GM19043 (cell line): ENCODE data around the gene NEDD4L.
"Not testable (repeated sequence)": the region's sequence is repeated elsewhere in the genome, so short reads cannot be mapped to it uniquely, and the experiment has no call there.

ENCODE experiments used
- ATAC-seq: cut with Tn5 transposase; IDR thresholded peaks from one replicate; pipeline ENCODE4 v1.9.1; 2021; ENCODE audit warnings: low read depth; ENCODE audit not compliant: unreplicated experiment

Gene NEDD4L

DNA sequence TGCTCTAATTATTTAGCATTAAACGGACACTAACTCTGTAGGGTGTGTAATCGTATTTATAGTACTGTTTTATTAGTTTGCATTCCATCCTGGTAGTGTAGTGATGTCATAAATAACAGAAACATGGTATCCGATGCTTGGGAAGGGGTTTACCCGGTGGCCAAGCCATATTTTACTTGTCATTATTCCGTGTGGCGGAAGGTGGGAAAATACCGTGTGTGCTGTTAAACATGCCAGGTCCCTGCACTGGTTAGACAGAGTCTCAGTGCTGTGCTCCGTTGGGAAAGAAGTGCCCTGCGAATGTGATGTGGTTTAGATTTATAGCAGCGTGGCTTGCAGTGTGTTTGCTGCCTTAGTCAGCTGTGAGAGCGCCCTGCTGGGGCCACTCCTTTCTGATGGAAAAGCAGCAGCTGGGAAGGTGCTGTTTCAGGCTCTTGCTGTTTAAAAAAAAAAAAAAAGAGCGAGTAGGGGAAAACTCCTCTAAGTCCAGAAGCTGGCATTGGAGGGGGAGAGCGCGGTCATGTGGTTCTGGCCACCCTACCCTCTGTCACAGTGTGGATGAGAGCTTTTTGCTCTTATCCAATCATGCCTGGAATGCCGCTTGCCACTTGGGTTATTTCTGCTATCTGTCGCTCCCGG lies 211.0 kb downstream of the NEDD4L start:
- ATAC-seq: no peak

DNA sequence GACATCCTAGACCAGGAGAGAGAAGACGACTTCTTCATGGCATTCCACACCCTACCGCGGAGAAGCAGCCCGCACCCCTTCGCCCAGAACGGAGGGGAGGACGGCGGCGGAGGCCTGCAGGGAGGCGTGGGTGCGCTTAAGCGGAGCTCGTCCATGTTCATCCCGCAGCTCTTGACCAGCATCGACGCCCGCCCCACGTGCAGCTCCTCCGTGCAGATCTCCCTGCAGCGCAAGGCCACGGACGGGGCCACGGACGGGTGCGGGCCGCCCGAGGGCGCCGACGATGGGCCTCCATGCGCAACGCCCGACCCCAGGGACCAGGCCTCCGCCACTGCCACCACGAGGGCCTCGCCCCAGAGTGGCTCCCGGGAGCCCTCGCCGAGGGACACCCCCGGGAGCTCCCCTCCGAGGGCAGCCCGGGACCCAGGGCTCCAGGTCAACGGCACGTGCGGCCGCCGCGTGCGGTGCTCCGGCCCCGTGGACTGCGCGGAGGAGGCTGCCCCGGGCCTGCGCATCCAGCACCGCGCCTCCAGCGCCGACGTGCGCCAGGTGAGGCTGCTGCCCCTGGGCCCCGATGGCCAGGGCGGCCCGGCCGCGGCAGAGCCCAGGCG lies 211.8 kb downstream of the NEDD4L start:
- no peak for ATAC-seq

DNA sequence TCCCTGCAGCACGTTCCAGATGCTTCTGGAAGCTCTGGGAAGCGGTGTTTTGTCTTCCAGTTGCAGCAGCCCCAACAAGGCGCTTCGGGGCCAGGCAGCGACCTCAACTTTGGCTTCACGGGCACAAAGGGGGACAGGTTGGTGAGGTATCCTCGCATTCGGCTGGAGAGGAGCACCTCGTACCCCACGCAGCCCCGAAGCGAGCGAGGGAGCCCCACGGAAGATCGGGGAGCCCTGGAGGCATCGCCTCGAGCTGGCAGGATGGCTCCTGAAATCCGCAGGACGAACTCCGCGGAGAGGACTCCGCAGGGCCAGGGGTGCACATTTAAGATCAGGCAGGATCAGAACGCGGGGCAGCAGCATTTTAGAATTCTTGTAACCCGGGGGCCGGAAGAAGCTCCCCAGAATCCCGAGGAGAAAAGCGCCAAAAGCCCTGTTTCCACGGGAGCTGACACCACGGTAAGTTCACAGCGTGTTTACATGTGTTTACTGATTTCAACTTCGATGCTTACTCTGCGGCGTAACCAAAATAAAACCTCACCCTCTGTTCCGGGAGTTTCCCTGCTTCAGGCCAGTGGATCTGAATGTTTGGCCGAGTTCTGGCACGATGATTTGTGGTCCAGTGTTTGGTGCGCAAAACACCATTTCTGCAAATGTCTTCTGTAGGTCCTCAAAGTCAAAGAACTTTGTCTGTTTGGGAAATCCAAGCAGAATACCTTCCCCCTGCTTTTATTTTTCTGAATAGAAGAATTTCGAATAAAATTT lies 212.5 kb downstream of the NEDD4L start:
- no peak for ATAC-seq

DNA sequence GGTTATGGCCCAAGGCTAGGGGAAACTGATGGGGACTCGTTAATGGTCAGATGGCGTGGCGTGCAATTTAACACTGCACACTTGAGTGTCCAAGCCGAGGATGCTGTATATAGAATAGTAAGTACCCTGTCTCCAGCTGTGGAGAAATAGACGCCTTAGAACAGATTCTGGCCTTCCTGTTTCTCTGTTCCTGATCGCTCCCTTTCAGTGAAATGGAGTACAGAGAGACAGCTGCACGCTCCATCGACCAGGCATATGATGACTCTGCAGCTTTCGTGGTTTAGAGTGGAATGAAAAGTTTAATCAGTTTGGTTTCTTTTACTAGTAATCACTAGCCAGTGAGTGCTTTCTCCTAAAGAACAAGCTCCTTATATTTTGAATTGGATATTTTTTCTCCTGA lies 213.4 kb downstream of the NEDD4L start:
- ATAC-seq: no peak

DNA sequence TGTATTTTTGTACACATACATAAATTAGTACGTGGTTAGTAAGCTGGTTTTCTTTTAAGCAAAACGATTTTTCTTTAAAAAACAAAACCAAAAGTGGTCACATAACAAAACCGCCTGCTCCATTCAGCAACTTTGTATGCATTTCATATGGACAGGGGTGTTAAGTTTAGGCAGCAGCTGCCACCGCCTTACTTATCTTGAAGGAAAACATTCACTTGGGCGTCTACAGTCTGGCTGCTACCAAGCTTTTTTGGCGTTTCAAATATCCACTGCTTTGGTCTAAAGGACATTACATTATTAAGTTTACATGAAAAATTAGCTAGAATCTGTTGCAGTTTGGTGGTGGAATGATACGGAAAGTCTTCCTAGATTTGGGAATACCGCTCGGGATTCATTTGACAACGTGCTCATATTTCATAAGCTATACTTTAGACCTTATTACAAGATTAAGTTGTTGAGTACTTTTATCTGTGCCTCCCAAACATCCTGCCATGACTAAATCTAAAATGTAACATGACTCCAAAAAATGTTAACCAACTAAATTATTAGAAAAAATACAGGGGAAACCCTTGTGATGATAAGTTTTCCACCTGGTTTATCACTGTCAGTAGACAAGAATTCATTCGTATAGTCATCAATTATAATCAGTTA lies 214.8 kb downstream of the NEDD4L start:
- no peak for ATAC-seq

DNA sequence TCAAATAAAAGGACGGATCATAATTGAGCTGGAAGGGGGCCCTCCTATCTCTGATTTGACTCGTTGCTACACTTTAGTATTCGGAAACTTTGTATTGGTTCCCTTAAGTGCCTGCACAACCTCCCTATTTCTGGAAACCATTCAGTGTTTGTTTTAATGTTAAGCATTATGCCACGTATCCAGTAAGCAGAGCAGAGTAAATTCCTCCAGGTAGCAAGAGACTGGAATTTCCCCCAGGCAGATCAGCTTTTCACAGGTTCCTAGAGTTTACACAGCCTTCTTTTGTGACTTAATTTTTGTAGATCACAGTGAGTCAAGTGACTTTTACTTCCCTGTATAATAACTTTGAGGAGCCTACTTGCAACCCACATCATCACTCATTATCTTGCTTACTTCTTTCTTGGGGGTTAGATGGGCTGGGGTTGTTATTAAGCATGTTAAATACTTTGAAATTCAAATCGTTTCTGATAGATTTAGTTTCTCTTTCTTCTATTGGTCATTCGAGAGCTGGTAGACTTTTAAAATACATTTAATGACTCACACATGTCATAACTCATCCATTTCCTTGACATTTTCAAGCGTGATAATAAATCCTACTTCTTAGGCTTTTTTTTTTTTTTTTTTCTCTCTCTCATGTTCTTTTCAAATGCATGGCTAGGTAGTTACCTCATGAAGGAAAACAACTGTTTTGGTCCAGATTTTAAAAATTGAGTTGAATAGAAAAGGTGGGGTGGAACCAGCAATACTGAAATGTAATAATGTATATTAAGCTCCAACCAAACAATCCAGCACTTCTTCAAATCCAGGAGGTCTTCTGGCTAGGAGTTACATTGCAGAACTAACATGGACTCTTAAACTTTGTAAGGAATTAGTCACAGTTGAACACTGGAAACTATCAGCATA lies 219.3 kb downstream of the NEDD4L start:
- no peak for ATAC-seq

DNA sequence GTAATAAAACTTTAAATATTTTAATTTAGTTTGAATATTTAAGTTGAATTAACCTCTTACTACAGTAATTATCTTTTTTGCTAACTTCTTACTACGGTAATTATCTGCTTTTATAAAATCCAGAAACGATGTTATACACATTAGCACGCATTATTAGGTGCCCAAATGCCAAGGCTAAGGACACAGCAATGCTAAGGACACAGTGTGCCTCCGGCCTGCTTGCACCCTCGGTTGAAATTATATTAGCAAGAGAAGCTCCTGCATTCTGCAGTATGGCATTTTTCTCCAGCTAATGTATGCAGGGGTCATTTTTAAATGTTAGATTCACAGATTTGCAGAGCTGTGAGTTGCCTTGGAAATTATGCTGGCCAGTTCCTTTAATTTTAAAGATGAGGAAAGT lies 220.0 kb downstream of the NEDD4L start:
- ATAC-seq: no peak

DNA sequence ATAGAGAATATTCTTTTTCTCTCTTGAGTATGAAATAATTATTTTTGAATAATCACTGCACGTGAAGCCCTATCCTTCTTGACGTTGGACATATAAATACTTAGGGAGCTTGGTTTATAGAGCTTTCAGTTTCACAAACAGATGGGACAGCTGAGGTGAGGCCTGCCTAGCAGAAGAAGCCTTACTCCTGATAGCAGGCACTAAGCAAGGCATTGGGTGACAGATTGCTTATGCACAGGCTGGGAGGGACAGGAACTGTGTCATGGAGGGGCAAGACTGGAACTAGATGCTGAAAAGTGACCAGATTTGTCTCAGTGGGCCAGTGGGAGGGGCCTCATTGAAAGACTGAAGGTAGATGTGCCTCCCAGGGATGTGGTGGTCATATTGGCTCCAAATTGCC lies 220.8 kb downstream of the NEDD4L start:
- ATAC-seq: no peak

DNA sequence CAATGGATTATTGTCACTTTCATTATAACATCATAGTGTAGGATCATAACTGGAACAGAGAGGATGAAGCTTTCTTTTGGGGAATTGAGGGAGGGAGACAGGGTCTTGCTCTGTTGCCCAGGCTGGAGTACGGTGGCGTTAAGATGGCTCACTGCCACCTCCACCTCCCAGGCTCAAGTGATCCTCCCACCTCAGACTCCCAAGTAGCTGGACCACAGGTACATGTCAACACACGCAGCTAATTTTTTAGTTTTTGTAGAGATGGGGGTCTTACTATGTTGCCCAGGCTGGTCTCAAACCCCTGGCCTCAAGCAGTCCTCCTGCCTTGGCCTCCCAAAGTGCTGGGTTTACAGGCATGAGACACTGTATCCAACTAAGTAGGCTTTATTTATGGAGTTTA lies 221.5 kb downstream of the NEDD4L start:
- not testable (repeated sequence) for ATAC-seq

DNA sequence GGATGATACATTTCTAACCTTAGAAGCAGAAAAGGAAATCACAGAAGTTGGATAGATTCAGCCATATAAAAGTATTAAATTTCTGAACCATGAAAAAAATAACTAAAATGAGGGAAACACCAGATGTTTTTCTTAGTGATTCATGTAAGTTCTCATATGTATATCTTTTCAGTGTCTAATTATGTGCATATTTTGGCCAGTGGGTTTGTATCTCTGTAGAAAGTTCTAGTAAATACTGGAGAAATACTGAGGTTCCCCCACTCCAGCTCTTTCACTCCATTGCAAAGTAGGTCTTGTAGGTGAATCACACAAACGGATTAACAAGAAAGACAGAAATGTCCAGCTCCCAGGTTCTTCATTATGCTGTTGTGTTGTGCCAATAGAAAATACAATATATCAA lies 222.3 kb downstream of the NEDD4L start:
- ATAC-seq: no peak

DNA sequence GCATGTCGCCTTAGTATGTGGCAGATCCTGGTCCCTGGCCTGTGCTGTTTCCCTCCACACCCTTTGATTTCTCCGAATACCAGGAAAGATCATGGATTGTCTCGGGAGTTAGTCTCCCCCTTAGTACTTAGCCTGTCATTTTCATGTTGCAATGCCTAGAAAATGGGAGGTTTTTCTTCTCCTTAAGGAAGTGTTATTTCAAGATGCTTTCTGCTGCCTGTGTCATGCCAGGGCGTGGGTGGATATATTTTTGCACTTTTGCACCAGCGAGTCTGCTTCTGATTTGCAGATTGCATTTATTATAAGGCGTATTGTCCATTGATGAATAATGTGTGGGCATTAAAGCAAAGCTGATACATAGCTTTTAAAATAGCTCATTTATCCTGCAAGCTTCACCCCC lies 223.5 kb downstream of the NEDD4L start:
- ATAC-seq: no peak

DNA sequence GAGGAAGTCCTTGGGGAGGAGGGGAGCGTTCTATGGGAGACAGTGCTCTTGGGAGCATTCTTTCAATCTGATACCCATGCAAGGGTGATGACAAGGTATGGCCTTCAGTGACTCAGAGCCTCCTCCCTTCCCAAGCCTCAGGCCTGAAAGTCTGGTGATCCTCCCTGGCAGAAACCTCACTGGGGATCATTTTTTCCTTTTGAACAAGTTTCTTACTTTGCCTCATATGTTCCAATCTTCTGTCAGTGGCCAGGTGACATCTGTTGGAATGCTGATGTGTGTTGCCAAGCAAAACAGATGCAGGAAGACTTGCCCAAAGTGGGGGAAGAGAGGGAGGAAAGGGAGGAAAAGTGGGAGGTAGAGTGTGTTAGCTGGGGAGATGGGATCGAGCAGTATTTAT lies 224.8 kb downstream of the NEDD4L start:
- ATAC-seq: no peak

DNA sequence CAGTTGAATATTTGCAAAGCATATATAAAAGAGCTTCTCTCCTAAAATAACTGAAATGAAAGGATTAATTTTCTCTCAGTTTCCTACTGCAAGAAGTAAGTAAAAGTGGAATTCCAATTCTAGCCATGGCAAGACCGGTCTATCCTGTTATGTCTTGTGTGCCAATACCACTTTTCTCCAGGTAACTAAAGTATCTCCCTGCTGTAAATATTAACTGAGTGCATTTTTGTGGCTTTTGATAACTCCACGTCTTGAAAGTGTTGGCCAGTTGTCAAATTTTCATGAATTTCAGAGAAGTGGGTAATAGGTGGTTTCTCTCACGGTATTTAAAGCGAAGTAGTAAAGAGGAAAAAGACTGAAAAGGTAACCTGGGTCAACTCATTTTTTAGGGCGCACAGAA lies 225.9 kb downstream of the NEDD4L start:
- no peak for ATAC-seq

DNA sequence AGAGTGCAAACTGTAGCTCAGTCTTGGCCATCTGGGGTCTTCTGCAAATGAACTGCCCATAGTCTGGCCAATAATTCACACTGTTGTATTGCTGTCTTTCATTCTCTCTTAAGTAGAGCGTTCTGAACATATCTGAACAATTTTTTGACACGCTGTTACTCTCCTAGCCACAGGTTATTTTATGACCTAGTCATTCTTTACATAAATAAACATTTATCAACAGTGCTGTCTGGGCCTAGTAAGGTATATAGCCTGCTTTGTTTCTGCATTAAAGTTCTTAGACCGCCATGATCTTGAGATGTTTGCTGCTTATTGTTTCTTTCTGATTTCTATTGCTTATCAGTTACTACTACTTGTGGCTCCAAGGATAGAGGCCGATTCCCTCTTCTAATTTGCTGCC lies 226.4 kb downstream of the NEDD4L start:
- ATAC-seq: no peak

DNA sequence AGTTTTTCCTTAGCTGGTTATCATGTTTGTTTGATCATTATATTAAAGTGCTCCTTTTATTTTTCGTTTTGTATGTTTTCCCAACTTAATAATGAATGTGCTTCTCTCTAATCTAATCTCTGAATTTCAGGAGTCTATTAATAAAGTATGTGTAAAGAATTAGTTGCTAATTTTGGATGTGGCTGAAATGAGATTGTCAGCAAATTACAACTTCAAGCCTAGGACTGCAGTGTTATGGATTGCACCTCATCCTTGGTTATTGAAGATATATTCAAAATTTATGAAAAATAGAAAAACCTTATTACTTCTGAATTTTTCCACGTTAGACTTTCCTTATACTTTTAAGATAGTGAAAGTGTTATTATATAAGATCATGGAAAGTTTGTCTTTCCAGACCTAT lies 227.7 kb downstream of the NEDD4L start:
- no peak for ATAC-seq

DNA sequence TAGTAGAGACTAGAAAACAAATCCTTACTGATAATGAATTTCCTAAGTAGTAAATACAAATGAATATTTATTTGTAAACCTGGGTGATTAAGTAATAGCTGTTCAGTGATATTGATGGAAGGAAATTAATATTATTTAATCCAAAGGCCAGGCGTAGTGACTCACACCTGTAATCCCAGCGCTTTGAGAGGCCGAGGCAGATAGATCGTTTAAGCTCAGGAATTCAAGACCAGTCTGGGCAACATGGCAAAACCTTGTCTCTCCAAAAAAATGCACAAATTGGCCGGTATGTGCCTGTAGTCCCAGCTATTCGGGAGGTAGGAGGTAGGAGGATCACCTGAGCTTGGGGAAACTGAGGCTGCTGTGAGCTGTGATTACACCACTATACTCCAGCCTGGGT lies 228.2 kb downstream of the NEDD4L start:
- no peak for ATAC-seq

DNA sequence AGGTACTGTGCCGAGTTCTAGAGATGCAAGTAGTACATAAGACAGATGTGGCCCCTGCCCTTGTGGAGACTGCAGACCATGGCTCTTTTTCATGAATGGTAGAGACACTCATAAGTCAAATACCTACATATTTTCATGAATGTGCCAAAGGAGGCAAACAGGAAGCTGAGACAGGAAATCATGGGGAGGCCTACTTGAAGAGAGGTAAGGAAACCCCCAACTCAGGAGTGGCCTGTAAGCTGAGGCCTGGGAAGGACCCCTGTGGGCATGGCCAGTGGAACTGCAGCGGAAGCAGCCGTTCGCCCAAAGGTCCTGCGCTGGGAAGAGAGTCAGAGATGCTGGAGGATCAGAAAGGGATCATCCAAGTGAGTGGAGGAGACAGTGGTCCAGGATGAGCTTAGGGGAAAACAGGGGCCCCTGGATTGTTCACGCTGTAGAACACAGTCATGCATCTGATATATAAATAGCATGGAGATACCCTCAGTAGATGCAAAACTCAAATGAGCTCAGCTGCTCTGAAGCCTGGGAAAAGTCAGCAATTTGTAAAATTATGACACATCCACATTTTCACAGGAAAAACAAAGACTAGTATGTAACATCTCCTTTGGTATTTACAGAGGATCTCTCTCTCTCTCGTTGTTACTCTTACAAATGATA lies 228.9 kb downstream of the NEDD4L start:
- ATAC-seq: no peak

DNA sequence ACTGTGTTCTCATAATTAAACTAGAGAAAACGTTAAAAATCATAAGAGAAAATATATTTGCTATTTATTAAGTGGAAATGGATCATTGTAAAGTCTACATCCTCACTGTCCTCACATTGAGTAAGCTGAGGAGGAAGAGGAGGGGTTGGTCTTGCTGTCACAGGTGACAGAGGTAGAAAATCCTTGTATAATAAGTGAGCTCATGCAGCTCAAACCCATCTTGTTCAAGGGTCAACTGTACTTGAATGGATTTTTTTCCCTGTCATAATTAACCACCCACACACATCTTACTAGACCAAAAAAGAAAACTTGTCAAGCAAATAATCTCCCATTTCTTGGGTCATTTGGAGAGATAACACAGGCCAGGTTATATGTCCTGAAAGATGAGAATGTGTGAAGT lies 231.2 kb downstream of the NEDD4L start:
- no peak for ATAC-seq

DNA sequence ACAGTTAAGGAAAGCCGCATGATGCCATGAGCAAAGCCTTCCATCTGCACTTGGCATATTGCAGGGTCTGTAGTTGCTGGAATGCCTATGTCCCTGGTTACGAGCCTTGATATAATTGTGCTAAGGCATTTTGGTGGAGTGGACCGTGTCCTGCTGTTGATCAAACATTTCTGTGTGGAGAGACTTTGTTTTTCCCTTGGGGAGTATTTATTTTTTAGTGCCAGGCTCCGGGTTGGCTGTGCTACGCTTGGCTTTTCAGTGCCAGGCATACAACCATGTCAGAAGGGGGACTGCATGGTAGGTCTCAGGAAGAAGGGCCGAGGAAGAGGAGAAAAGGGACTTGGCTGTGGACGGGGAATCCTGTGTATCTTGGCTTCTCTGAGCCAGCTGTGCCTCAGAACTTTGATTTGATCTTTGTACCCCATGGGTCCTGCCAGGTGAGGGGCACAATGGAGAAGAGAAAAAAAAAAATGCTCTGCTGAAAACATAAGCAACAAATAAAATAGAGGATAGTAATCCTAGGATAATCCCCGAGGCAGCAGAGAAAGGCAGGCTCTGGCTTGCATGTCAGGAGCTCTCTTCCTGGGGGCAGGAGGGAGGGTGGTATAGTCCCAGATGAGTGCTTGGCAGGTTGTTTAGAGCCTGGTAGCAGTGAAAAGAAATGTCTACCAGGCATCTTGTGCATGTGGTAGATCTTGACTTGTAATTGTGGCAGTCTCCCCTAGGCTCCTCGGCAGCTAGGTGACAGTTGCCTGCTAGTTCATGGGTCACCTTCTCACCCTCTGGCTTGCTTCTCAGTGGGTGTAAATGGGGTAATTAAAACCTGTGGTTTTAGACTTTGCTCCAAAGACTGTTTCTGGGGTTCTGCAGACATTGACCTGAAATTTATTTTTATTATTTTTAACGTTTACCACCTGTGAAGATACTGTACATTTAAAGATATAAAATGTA lies 233.0 kb downstream of the NEDD4L start:
- no peak for ATAC-seq
